Measurements from ENCODE around the gene DGKD.

DGKD gene

GRCh38 chr2:233503481-233503880 lies 149.2 kb downstream of the DGKD start:
- Histone ChIP-seq H3K36me3 (ENCODE audit: control insufficient read depth in 1 of 2, insufficient read depth in 2 of 2, low read length in 2 of 2) (peaks cover 22 to 29% of the 10 kb centered on the region in 2 donors), H3K4me3 (ENCODE audit: low read depth in 1 of 2, low read length in 2 of 2) (no peak overlapping the region)

DNA sequence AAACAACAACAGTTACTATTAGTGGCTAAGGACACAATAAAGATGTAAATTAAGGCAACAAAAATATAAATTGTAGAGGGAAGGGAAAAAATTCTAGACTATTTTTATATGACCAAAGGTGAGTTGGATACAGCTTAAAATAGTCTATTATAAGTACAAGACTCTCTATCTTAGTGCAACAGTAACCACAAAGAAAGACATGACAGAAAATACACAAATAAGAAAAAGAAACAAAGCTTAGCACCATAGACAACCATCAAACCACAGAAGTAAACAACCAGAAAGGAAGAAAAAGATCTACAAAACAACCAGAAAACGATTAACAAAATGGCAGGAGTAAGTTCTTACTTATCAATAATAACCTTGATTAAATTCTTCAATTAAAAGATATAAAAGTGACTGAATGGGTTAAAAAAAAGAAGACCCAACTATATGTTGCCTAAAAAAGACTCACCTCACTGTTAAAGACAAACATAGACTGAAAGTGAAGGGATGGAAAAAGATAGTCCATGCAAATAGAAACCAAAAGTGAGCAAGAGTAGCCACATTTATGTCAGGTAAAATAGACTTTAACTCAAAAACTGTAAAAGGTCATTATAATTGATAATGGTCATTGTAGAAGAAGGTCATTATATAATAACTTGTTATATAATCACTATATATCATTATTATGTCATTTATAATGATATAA lies 149.8 kb downstream of the DGKD start:
- Histone ChIP-seq H3K36me3 (ENCODE audit: control insufficient read depth in 1 of 2, insufficient read depth in 2 of 2, low read length in 2 of 2) (peaks cover 15 to 24% of the 10 kb centered on the region in 2 donors), H3K9me3 (ENCODE audit: control insufficient read depth in 1 of 2, low read length in 2 of 2) (peaks cover 14 to 18% of the 10 kb centered on the region in 2 donors), H3K4me3 (ENCODE audit: low read depth in 1 of 2, low read length in 2 of 2) (no peak overlapping the region), H3K4me1 (ENCODE audit: control insufficient read depth in 1 of 2, insufficient read depth in 2 of 2, low read length in 2 of 2) (no peaks in the 10 kb centered on the region), H3K27ac (ENCODE audit: low read depth, low read length) (no peak overlapping the region), H3K9ac (ENCODE audit: low read depth in 1 of 2, low read length in 2 of 2) (no peak overlapping the region), H3K27me3 (ENCODE audit: control insufficient read depth in 1 of 2, insufficient read depth in 2 of 2, low read length in 2 of 2) (no peaks in the 10 kb centered on the region)

More at GRCh38 chr2:233503481-233503880, 149.2 kb downstream of the DGKD start:
- Histone ChIP-seq H3K4me1 (ENCODE audit: control insufficient read depth in 1 of 2, insufficient read depth in 2 of 2, low read length in 2 of 2) (no peaks in the 10 kb centered on the region), H3K27ac (ENCODE audit: low read depth, low read length) (no peak overlapping the region), H3K27me3 (ENCODE audit: control insufficient read depth in 1 of 2, insufficient read depth in 2 of 2, low read length in 2 of 2) (no peaks in the 10 kb centered on the region), H3K9ac (ENCODE audit: low read depth in 1 of 2, low read length in 2 of 2) (no peak overlapping the region), H3K9me3 (ENCODE audit: control insufficient read depth in 1 of 2, low read length in 2 of 2) (peaks cover 14 to 18% of the 10 kb centered on the region in 2 donors)

GRCh38 chr2:233513953-233514655 lies 159.8 kb downstream of the DGKD start:
- H3K4me3 ChIP-seq (ENCODE audit: low read depth in 1 of 2, low read length in 2 of 2): no peak overlapping the region
- no peaks in the 10 kb centered on the region for H3K4me1 ChIP-seq (ENCODE audit: control insufficient read depth in 1 of 2, insufficient read depth in 2 of 2, low read length in 2 of 2)
- no peaks in the 10 kb centered on the region for H3K9me3 ChIP-seq (ENCODE audit: control insufficient read depth in 1 of 2, low read length in 2 of 2)
- no peak overlapping the region for H3K27ac ChIP-seq (ENCODE audit: low read depth, low read length)
- H3K9ac ChIP-seq (ENCODE audit: low read depth in 1 of 2, low read length in 2 of 2): no peak overlapping the region
- H3K27me3 ChIP-seq (ENCODE audit: control insufficient read depth in 1 of 2, insufficient read depth in 2 of 2, low read length in 2 of 2): no peaks in the 10 kb centered on the region
- peaks cover 15 to 17% of the 10 kb centered on the region in 2 donors for H3K36me3 ChIP-seq (ENCODE audit: control insufficient read depth in 1 of 2, insufficient read depth in 2 of 2, low read length in 2 of 2)

- Histone ChIP-seq H3K9me3 (ENCODE audit: control insufficient read depth in 1 of 2, low read length in 2 of 2) (no peaks in the 10 kb centered on the region), H3K4me3 (ENCODE audit: low read depth in 1 of 2, low read length in 2 of 2) (no peak overlapping the region), H3K27ac (ENCODE audit: low read depth, low read length) (no peak overlapping the region), H3K4me1 (ENCODE audit: control insufficient read depth in 1 of 2, insufficient read depth in 2 of 2, low read length in 2 of 2) (no peaks in the 10 kb centered on the region), H3K36me3 (ENCODE audit: control insufficient read depth in 1 of 2, insufficient read depth in 2 of 2, low read length in 2 of 2) (peaks cover 13 to 25% of the 10 kb centered on the region in 2 donors), H3K27me3 (ENCODE audit: control insufficient read depth in 1 of 2, insufficient read depth in 2 of 2, low read length in 2 of 2) (no peaks in the 10 kb centered on the region), H3K9ac (ENCODE audit: low read depth in 1 of 2, low read length in 2 of 2) (no peak overlapping the region)
Observed at GRCh38 chr2:233519787-233520611, 165.7 kb downstream of the DGKD start.
